ENCODE results near the gene CCL23.

GRCh38 chr17:36048066-36048465 lies 30.3 kb upstream of the CCL23 start:
- TF ChIP-seq LEF1 (IDR thresholded peaks at IDR 0.05; ENCODE audit: borderline replicate concordance), result no peak
- no peak for TF ChIP-seq PKNOX1 (IDR thresholded peaks at IDR 0.05)
- TF ChIP-seq NFRKB (IDR thresholded peaks at IDR 0.05), result no peak
- no peak for TF ChIP-seq L3MBTL2 (conservative IDR thresholded peaks at IDR 0.05)
- TF ChIP-seq FOXK2 (IDR thresholded peaks at IDR 0.05), result no peak
- TF ChIP-seq ELF4 (IDR thresholded peaks at IDR 0.05), result no peak
- no peak for TF ChIP-seq HDGF (IDR thresholded peaks at IDR 0.05; ENCODE audit: borderline replicate concordance)
- no peak for TF ChIP-seq TARDBP (IDR thresholded peaks at IDR 0.05)
- TF ChIP-seq BHLHE40 (IDR thresholded peaks at IDR 0.05; ENCODE audit: borderline replicate concordance), result no peak

All from HEK293T (cell line).